ENCODE data around the gene STK40. TPM values are rescaled to one million over a fixed set of nuclear protein-coding genes. Genes with fewer than 3 reads are reported as not detected.

STK40 gene
- total RNA-seq, 1 experiment from 2014 or later: 26.2 TPM

- peak overlapping the region; percentile 34 for H3K9ac ChIP-seq (ENCODE audit: extremely low read depth, insufficient read length, low read length)
- H2BK20ac ChIP-seq (ENCODE audit: low read depth, low read length, poor library complexity, severe bottlenecking): no peak overlapping the region
- H4K91ac ChIP-seq (ENCODE audit: insufficient read length, low read depth, low read length): no peak overlapping the region
- H3K9me3 ChIP-seq (ENCODE audit: control insufficient read depth, low read depth, low read length): no peaks in the 10 kb centered on the region
- H2BK15ac ChIP-seq (ENCODE audit: low read depth, low read length): no peak overlapping the region
- no peaks in the 10 kb centered on the region for H3K27me3 ChIP-seq (ENCODE audit: insufficient read depth, low read length)
- no peak overlapping the region for H3K27ac ChIP-seq (ENCODE audit: insufficient read length, low read depth, low read length)
- H2BK120ac ChIP-seq (ENCODE audit: low read depth, low read length, poor library complexity, severe bottlenecking): no peak overlapping the region
- WGBS (ENCODE audit: extremely low coverage, insufficient read length, low lambda C conversion rate): no CpG with 5 or more reads among the region's 83 CpGs
- H3K79me2 ChIP-seq (ENCODE audit: insufficient read depth, low read length): no peaks in the 10 kb centered on the region
- no peak overlapping the region for H2BK12ac ChIP-seq (ENCODE audit: insufficient read length, low read depth, low read length)
- H3K23ac ChIP-seq (ENCODE audit: insufficient read length, low read depth, low read length): no peak overlapping the region
- H3K18ac ChIP-seq (ENCODE audit: insufficient read length, low read depth, low read length): peak overlapping the region; percentile 77
- H3K14ac ChIP-seq (ENCODE audit: insufficient read depth, low read length): peak overlapping the region; percentile 59
- TF ChIP-seq CTCF (conservative IDR thresholded peaks at IDR 0.05): no peak
- no peak overlapping the region for H3K56ac ChIP-seq (ENCODE audit: insufficient read length, low read depth, low read length)
- H3T11ph ChIP-seq (ENCODE audit: low read length): no peak overlapping the region
- peaks cover 5% of the 10 kb centered on the region for H4K20me1 ChIP-seq (ENCODE audit: control insufficient read depth, insufficient read depth, insufficient read length)
- H2AK5ac ChIP-seq (ENCODE audit: insufficient read length, low read length): no peak overlapping the region
- no peak overlapping the region for H4K8ac ChIP-seq (replicated peaks; ENCODE audit: insufficient read length, low read depth, low read length)
- Mint-ChIP-seq H3K36me3 (ENCODE audit: insufficient read depth in 1 of 3, low read depth in 3 of 3) (peaks cover 0 to 6% (median 3%) of the 10 kb centered on the region in 3 experiments; a peak in 5 of 7 replicates), H3K4me1 (peaks cover 19 to 20% of the 10 kb centered on the region in 2 experiments), H3K27me3 (ENCODE audit: low read depth) (peaks cover 47% of the 10 kb centered on the region), H3K27ac (peak overlapping the region in 1 of 3 experiments; percentile 88; a peak in 1 of 7 replicates), H3K4me3 (peak overlapping the region; percentile 66 to 87), H3K9me3 (no peaks in the 10 kb centered on the region; a peak in 2 of 5 replicates)
- no peak overlapping the region for H2BK5ac ChIP-seq (ENCODE audit: insufficient read length, low read length)
- no peaks in the 10 kb centered on the region for H3K79me1 ChIP-seq (ENCODE audit: insufficient read depth, low read depth, low read length, poor library complexity, severe bottlenecking)
- H3K4ac ChIP-seq (ENCODE audit: low read depth, low read length): no peak overlapping the region
- no peak overlapping the region for H2AFZ ChIP-seq (ENCODE audit: low read length)
- H4K5ac ChIP-seq (ENCODE audit: insufficient read length, low read depth, low read length): no peak overlapping the region
- H3K4me2 ChIP-seq (ENCODE audit: insufficient read depth, insufficient read length, low read length): peak overlapping the region; percentile 51
- peaks cover 32% of the 10 kb centered on the region for H3K23me2 ChIP-seq (ENCODE audit: insufficient read length, low read depth, low read length, poor library complexity, severe bottlenecking)
- peak; percentile 70 for DNase-seq
- no peaks in the 10 kb centered on the region for H3K4me1 ChIP-seq (ENCODE audit: insufficient read depth, low read length)
These were observed 62.7 kb downstream of the STK40 start for GRCh38 chr1:36322786-36323635.

All from H9 (cell line).